ENCODE data around the gene COL11A2. TPM values are rescaled to one million over a fixed set of nuclear protein-coding genes. Genes with fewer than 3 reads are reported as not detected.

The COL11A2 gene
- total and polyA plus RNA-seq, 2 of the 13 experiments (the other 11 are each of a cell fraction or from before 2014, with no cell fraction given) = 0.55 TPM

DNA sequence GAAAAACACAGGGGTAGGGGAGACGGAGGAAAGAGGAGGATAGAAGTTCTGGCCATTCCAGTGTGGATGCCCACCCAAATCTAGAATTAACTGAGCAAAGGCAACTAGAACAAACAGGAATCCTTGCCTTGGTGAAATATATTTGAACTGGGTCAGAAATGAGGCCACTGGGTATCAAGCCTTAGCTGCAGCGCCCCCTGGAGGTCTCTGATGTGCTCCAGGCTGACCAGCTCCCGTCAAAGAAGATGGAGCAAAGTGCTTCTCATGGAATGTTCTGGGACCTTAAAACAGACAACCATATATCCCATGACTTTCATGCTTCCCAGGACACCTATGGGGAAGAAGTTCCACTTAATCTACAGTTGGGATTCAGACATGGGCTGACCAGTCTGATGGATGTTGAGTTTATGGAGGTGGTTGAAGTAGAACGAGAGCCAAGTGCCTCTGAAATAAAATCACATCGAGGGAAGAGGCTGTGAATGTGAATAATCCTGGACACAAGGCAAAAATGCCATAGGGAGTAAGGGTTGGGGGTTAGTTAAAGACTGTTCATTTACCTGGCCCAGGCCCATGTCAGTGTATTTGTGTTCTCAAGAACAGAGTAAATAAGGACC lies 66.1 kb downstream of the COL11A2 start (continued):
- TF ChIP-seq ATM (IDR thresholded peaks at IDR 0.05; ENCODE audit: borderline replicate concordance) = no peak
- peak; percentile 21 for TF ChIP-seq XRCC5 (optimal IDR thresholded peaks at IDR 0.05; ENCODE audit: low read length)

DNA sequence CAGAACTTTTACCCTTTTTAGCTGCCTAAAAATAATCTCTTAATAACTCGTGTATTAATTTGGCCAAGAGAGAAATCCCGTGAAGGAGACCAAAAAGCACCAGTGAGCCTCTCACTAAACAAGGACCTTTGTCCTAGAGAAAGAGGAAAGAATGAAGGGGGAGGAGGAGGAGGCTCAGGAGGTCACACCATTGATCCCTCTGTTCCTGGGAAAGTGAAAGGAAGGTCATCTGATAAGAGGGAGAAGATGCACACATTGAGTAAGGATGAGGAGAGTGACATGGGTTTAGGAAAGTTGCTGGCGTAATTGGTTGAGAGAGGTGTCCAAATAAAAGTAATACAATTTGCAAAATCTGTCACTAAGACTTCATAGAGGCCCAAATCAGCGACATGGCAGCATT lies 67.3 kb downstream of the COL11A2 start:
- no TSS peak for BruUV-seq (replicated peaks)

More for the DNA sequence above, 67.3 kb downstream of the COL11A2 start:
- Histone ChIP-seq H2AFZ (ENCODE audit: low read length) (no peak overlapping the region), H3K27ac (ENCODE audit: extremely low read length, insufficient read depth, low read length) (no peak overlapping the region), H3K27me3 (ENCODE audit: control insufficient read depth in 1 of 2, insufficient read depth in 2 of 2, low read length in 2 of 2) (no peaks in the 10 kb centered on the region; a peak in 1 of 5 replicates), H3K36me3 (replicated peaks in 1 of 2; ENCODE audit: control insufficient read depth in 1 of 2, insufficient read depth in 2 of 2, low read length in 2 of 2) (no peaks in the 10 kb centered on the region), H3K79me2 (ENCODE audit: insufficient read depth, low read length) (no peaks in the 10 kb centered on the region), H3K4me2 (ENCODE audit: low read depth, low read length) (0 out of 2 replicates have a peak overlapping the region, but pooled peaks have one; percentile 1), H3K9me3 (ENCODE audit: low read length) (peaks cover 12% of the 10 kb centered on the region), H3K4me1 (ENCODE audit: insufficient read depth, low read length) (peaks cover 38% of the 10 kb centered on the region), H4K20me1 (ENCODE audit: insufficient read depth, low read length) (no peaks in the 10 kb centered on the region), H3K4me3 (replicated peaks in 1 of 3; ENCODE audit: insufficient read depth in 1 of 3, low read depth in 2 of 3, low read length in 3 of 3) (no peak overlapping the region), H3K9ac (ENCODE audit: insufficient read depth, low read depth, low read length) (no peak overlapping the region)
- TF ChIP-seq KAT2B (IDR thresholded peaks at IDR 0.05; ENCODE audit: borderline replicate concordance, low read depth, low read length) (no peak), SOX13 (IDR thresholded peaks at IDR 0.05) (no peak), SOX13 (CRISPR knock-in tag; conservative IDR thresholded peaks at IDR 0.05 in 1 of 2, IDR thresholded peaks at IDR 0.05 in 1 of 2) (peak in 1 of 2 experiments; percentile 60; a peak in 2 of 4 replicates), NR2F6 (IDR thresholded peaks at IDR 0.05) (peak; percentile 52; the same call in 1 of the 2 replicates), NR2F6 (CRISPR knock-in tag; IDR thresholded peaks at IDR 0.05) (0 out of 2 replicates have a peak, but pooled peaks have one; percentile 39), WIZ (CRISPR knock-in tag; IDR thresholded peaks at IDR 0.05) (no peak), PPARG (CRISPR knock-in tag; conservative IDR thresholded peaks at IDR 0.05) (peak; percentile 52; the same call in 1 of the 2 replicates), RARA (CRISPR knock-in tag; IDR thresholded peaks at IDR 0.05) (0 out of 2 replicates have a peak, but pooled peaks have one; percentile 6)
- TF ChIP-seq, protein P1, sequence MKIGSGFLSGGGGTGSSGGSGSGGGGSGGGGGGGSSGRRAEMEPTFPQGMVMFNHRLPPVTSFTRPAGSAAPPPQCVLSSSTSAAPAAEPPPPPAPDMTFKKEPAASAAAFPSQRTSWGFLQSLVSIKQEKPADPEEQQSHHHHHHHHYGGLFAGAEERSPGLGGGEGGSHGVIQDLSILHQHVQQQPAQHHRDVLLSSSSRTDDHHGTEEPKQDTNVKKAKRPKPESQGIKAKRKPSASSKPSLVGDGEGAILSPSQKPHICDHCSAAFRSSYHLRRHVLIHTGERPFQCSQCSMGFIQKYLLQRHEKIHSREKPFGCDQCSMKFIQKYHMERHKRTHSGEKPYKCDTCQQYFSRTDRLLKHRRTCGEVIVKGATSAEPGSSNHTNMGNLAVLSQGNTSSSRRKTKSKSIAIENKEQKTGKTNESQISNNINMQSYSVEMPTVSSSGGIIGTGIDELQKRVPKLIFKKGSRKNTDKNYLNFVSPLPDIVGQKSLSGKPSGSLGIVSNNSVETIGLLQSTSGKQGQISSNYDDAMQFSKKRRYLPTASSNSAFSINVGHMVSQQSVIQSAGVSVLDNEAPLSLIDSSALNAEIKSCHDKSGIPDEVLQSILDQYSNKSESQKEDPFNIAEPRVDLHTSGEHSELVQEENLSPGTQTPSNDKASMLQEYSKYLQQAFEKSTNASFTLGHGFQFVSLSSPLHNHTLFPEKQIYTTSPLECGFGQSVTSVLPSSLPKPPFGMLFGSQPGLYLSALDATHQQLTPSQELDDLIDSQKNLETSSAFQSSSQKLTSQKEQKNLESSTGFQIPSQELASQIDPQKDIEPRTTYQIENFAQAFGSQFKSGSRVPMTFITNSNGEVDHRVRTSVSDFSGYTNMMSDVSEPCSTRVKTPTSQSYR (CRISPR knock-in tag; IDR thresholded peaks at IDR 0.05; ENCODE audit: borderline replicate concordance) = peak; percentile 43; the same call in 1 of the 2 replicates
- TF ChIP-seq, protein P2, sequence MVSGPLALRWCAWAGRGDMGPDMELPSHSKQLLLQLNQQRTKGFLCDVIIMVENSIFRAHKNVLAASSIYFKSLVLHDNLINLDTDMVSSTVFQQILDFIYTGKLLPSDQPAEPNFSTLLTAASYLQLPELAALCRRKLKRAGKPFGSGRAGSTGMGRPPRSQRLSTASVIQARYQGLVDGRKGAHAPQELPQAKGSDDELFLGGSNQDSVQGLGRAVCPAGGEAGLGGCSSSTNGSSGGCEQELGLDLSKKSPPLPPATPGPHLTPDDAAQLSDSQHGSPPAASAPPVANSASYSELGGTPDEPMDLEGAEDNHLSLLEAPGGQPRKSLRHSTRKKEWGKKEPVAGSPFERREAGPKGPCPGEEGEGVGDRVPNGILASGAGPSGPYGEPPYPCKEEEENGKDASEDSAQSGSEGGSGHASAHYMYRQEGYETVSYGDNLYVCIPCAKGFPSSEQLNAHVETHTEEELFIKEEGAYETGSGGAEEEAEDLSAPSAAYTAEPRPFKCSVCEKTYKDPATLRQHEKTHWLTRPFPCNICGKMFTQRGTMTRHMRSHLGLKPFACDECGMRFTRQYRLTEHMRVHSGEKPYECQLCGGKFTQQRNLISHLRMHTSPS (CRISPR knock-in tag; IDR thresholded peaks at IDR 0.05; ENCODE audit: low read depth) = no peak
- WGBS (ENCODE audit: low lambda C conversion rate) = 15% methylated on average over 4 of the region's 4 CpGs
- no peak for FAIRE-seq
- intact Hi-C loops (cut with micrococcal nuclease; ENCODE audit: unreplicated experiment) (no loop called here), in situ Hi-C loops (cut with HindIII; ENCODE audit: extremely low pct_ligation_motif_present, low pct_unique_long_range_greater_than_20kb) (no loop called here)
- DNase-seq (ENCODE audit: low spot score) = no peak
- no peak for ATAC-seq
- POLR2A ChIA-PET = no interaction called here
- CTCF ChIA-PET (ENCODE audit: low intra/inter-chr PET ratio, low total read pairs) = interaction anchor here (0.6 to 2.2 kb wide), 3 partner anchors 23 to 290 kb away, joined by 3 to 14 read pairs (median 12); no protein-coding TSS in a partner anchor
